OCI-LY3 (cell line): ENCODE data around the gene UMAD1.

Experiments
- H2AFZ ChIP-seq: fragments of 200-600, 300-600 bp; shearing (Covaris generic); 2 replicates; pipeline ENCODE4 v1.6.0; 2014; ENCODE audit warnings: antibody characterized with exemption, low read depth, low read length
- H3K27ac ChIP-seq: fragments of 200-600, 300-600 bp; sonication (generic); 2 replicates; pipeline ENCODE4 v1.5.1; 2014; ENCODE audit warnings: mild to moderate bottlenecking, low read length, moderate library complexity, mixed read lengths
- H3K27me3 ChIP-seq: fragments of 200-600, 300-600 bp; sonication (generic); 2 replicates; pipeline ENCODE4 v1.6.1; 2014; ENCODE audit warnings: low read depth, low read length, mixed read lengths
- H3K36me3 ChIP-seq: fragments of 200-600, 300-600 bp; sonication (generic); replicated peaks from 2 replicates; pipeline ENCODE3; 2014; ENCODE audit warnings: low read depth, low read length, mixed read lengths
- H3K4me1 ChIP-seq: fragments of 300-600, 200-600 bp; sonication (generic); 2 replicates; pipeline ENCODE4 v1.6.1; 2014; ENCODE audit warnings: low read length, mixed read lengths
- H3K4me2 ChIP-seq: fragments of 200-600, 300-600 bp; sonication (generic); 2 replicates; pipeline ENCODE4 v1.6.1; 2014; ENCODE audit warnings: low read length, mixed read lengths
- H3K4me3 ChIP-seq: fragments of 300-600, 200-600 bp; sonication (generic); 2 replicates; pipeline ENCODE4 v1.5.1; 2014; ENCODE audit warnings: antibody characterized with exemption, mild to moderate bottlenecking, low read length, moderate library complexity
- H3K79me2 ChIP-seq: fragments of 300-600, 200-600 bp; shearing (Covaris generic); 2 replicates; pipeline ENCODE4 v1.6.1; 2014; ENCODE audit warnings: mild to moderate bottlenecking, low read length, mixed read lengths
- H3K9ac ChIP-seq: fragments of 300-600, 200-600 bp; shearing (Covaris generic); 2 replicates; pipeline ENCODE4 v1.6.0; 2014; ENCODE audit warnings: mild to moderate bottlenecking, low read length, moderate library complexity
- H3K9me3 ChIP-seq: fragments of 200-600, 300-600 bp; shearing (Covaris generic); 2 replicates; pipeline ENCODE4 v1.6.1; 2014; ENCODE audit warnings: low read length, mixed read lengths; ENCODE audit not compliant: insufficient read depth
- H4K20me1 ChIP-seq: fragments of 200-600, 300-600 bp; sonication (generic); 2 replicates; pipeline ENCODE4 v1.6.1; 2016; ENCODE audit warnings: low read length, mixed read lengths; ENCODE audit not compliant: insufficient read depth
- CTCF ChIP-seq: fragments of 200-600, 300-600 bp; sonication (generic); IDR thresholded peaks from 2 replicates; pipeline ENCODE4 v1.5.1; 2014; ENCODE audit warnings: antibody characterized with exemption, low read length, low read depth
- EZH2phosphoT487 ChIP-seq: fragments of 200-600 bp; shearing (Covaris generic); IDR thresholded peaks from 2 replicates; pipeline ENCODE4 v1.6.1; 2018; ENCODE audit warnings: antibody characterized with exemption, mixed run types, low read depth

The UMAD1 gene

GRCh38 chr7:7829667-7830066 lies 189.1 kb downstream of the UMAD1 start:
- no peak overlapping the region for H2AFZ ChIP-seq
- H3K4me2 ChIP-seq = no peak overlapping the region
- no peak overlapping the region for H3K9ac ChIP-seq
- H4K20me1 ChIP-seq = no peaks in the 10 kb centered on the region
- H3K9me3 ChIP-seq = no peaks in the 10 kb centered on the region
- H3K27ac ChIP-seq = no peak overlapping the region
- H3K36me3 ChIP-seq = no peaks in the 10 kb centered on the region
- TF ChIP-seq EZH2phosphoT487 (no peak), CTCF (no peak)
- H3K79me2 ChIP-seq = no peaks in the 10 kb centered on the region
- no peaks in the 10 kb centered on the region for H3K4me1 ChIP-seq
- H3K27me3 ChIP-seq = no peaks in the 10 kb centered on the region
- no peak overlapping the region for H3K4me3 ChIP-seq

GRCh38 chr7:7830122-7830878 lies 189.7 kb downstream of the UMAD1 start:
- Histone ChIP-seq H3K4me1 (no peaks in the 10 kb centered on the region), H3K36me3 (no peaks in the 10 kb centered on the region), H4K20me1 (no peaks in the 10 kb centered on the region), H3K4me3 (no peak overlapping the region), H3K9ac (no peak overlapping the region), H2AFZ (no peak overlapping the region), H3K27me3 (no peaks in the 10 kb centered on the region), H3K9me3 (no peaks in the 10 kb centered on the region), H3K4me2 (no peak overlapping the region), H3K79me2 (no peaks in the 10 kb centered on the region), H3K27ac (no peak overlapping the region)
- TF ChIP-seq EZH2phosphoT487 = no peak
- TF ChIP-seq CTCF = no peak

- H2AFZ ChIP-seq = no peak overlapping the region
- no peaks in the 10 kb centered on the region for H3K27me3 ChIP-seq
- H3K4me2 ChIP-seq = no peak overlapping the region
- no peak overlapping the region for H3K9ac ChIP-seq
- H3K27ac ChIP-seq = no peak overlapping the region
- no peak overlapping the region for H3K4me3 ChIP-seq
- no peaks in the 10 kb centered on the region for H3K79me2 ChIP-seq
- TF ChIP-seq EZH2phosphoT487 = no peak
- no peak for TF ChIP-seq CTCF
- no peaks in the 10 kb centered on the region for H3K4me1 ChIP-seq
- H3K9me3 ChIP-seq = no peaks in the 10 kb centered on the region
- H3K36me3 ChIP-seq = no peaks in the 10 kb centered on the region
- H4K20me1 ChIP-seq = no peaks in the 10 kb centered on the region
These were observed 192.0 kb downstream of the UMAD1 start for GRCh38 chr7:7832518-7832917.

GRCh38 chr7:7834761-7835160 lies 194.2 kb downstream of the UMAD1 start:
- no peak for TF ChIP-seq EZH2phosphoT487
- no peak for TF ChIP-seq CTCF
- no peak overlapping the region for H3K9ac ChIP-seq
- H2AFZ ChIP-seq = no peak overlapping the region
- no peaks in the 10 kb centered on the region for H3K4me1 ChIP-seq
- no peak overlapping the region for H3K27ac ChIP-seq
- H3K36me3 ChIP-seq = no peaks in the 10 kb centered on the region
- no peaks in the 10 kb centered on the region for H4K20me1 ChIP-seq
- H3K27me3 ChIP-seq = no peaks in the 10 kb centered on the region
- no peaks in the 10 kb centered on the region for H3K9me3 ChIP-seq
- H3K79me2 ChIP-seq = no peaks in the 10 kb centered on the region
- no peak overlapping the region for H3K4me3 ChIP-seq
- H3K4me2 ChIP-seq = no peak overlapping the region
